Adrenal gland (tissue), 12 donors: ENCODE data around the gene MAD2L1. TPM values are rescaled to one million over a fixed set of nuclear protein-coding genes. Genes with fewer than 3 reads are reported as not detected.
"Not testable (repeated sequence)": the region's sequence is repeated elsewhere in the genome, so short reads cannot be mapped to it uniquely, and the experiment has no call there.

Experiments
- DNase-seq, 7 donors: peaks; one replicate each; pipeline ENCODE4 v3.0.0-alpha.2; 2019 to 2020
- H3K27ac ChIP-seq, 5 donors: fragments of 200-600 bp; sonication (generic) in 4 of 5; 1 replicate in 3 of 5; 2 replicates in 2 of 5; pipeline versions ENCODE4 v1.5.1 to v1.8.0; 2016 to 2020; ENCODE audit warnings: mild to moderate bottlenecking in 1 of 5
- H3K27me3 ChIP-seq: fragments of 200-600 bp; 2 replicates; pipeline ENCODE4 v1.8.0; 2021
- H3K36me3 ChIP-seq, 2 donors: fragments of 200-600 bp; replicated peaks in 1 of 2; 1 replicate in 1 of 2; 2 replicates in 1 of 2; pipeline versions ENCODE4 v1.5.1 to v1.8.0; 2018 to 2022
- H3K4me1 ChIP-seq, 2 donors: fragments of 200-600 bp; replicated peaks in 1 of 2; 1 replicate in 1 of 2; 2 replicates in 1 of 2; pipeline versions ENCODE4 v1.5.1 to v1.8.0; 2018 to 2021
- H3K4me3 ChIP-seq, 4 donors: fragments of 200-600 bp; sonication (generic) in 3 of 4; one replicate each; pipeline ENCODE4 v1.5.1; 2016 to 2018
- H3K9me3 ChIP-seq, 3 donors: fragments of 200-600 bp; sonication (generic) in 1 of 3; replicated peaks in 1 of 3; 1 replicate in 2 of 3; 2 replicates in 1 of 3; pipeline versions ENCODE4 v1.5.1 to v1.8.0; 2016 to 2021
- CTCF ChIP-seq, 6 experiments: fragments of 450-650 bp in 4 of 6; fragments of 200-600 bp in 2 of 6; sonication (generic) in 1 of 6; IDR thresholded peaks; 1 replicate in 5 of 6; 2 replicates in 1 of 6; pipeline versions ENCODE4 v1.5.1 to v1.8.0; 2016 to 2021; ENCODE audit warnings: antibody characterized with exemption in 6 of 6, mild to moderate bottlenecking in 2 of 6, moderate library complexity in 1 of 6
- POLR2A ChIP-seq, 2 donors: fragments of 450-650 bp; IDR thresholded peaks; one replicate each; pipeline ENCODE4 v1.6.1; 2017; ENCODE audit warnings: antibody characterized with exemption in 2 of 2, mild to moderate bottlenecking in 2 of 2, moderate library complexity in 1 of 2
- WGBS, 4 donors: extraction: QIAGEN DNeasy Blood & Tissue Kit in 2 of 4; methylation state at CpG; one replicate each; pipeline versions ENCODE4 v1.1.5 to v1.1.7; 2013 to 2017; 5-methylcytosine and 5-hydroxymethylcytosine counted together
- intact Hi-C, 2 donors: fragments of 100-400 bp; cut with DNase I; formaldehyde crosslinking; loops; one replicate each; pipeline versions ENCODE4 v1.14.1 to v1.15.0; 2022 to 2023
- polyA plus RNA-seq, 3 donors: library from polyadenylated mRNA; stranded (reverse); fragments of 200-250 nt in 2 of 3; fragments of 350-450 nt in 1 of 3; fragmentation: Illumina TruSeq in 1 of 3; extraction: RNeasy Lipid Tissue Mini Kit (QIAGEN cat#74804) in 1 of 3; gene quantifications; one replicate each; pipeline ENCODE4 v1.2.3, GENCODE V29; 2013 to 2014
- total RNA-seq, 9 donors: library from RNA; depleted of rRNA in 4 of 9; stranded (reverse); fragments of >200 nt in 4 of 9; fragments of 120-200 nt in 1 of 9; fragmentation: NEBNext Ultra II Directional in 1 of 9; extraction: Animal tissue kit (Norgen Biotek cat#: 25700) in 1 of 9; gene quantifications; one replicate each; pipeline versions ENCODE4 v1.1.0 to v1.2.4, GENCODE V29; 2013 to 2023
- donor health status: healthy with polysubstance abuse.
- donor health status: Bipolar disorder and iron deficiency.
- donor health status: DM: yes; HTN: yes; CAD: no.
- donor health status: DM: no; HTN: no; CAD: no.
- donor health status: DM: no; HTN: no; CAD: no.
- donor health status: DM: yes; HTN: yes; CAD: no.

MAD2L1 gene
- total and polyA plus RNA-seq, 12 donors = 0.61 to 18.0 (median 2.0) TPM

- no peaks in the 10 kb centered on the region for H3K4me1 ChIP-seq
- H3K36me3 ChIP-seq = no peaks in the 10 kb centered on the region
- H3K4me3 ChIP-seq = no peak overlapping the region
- H3K27ac ChIP-seq = no peak overlapping the region
- intact Hi-C loops = no loop called here
- no peaks in the 10 kb centered on the region for H3K9me3 ChIP-seq
- TF ChIP-seq CTCF (IDR thresholded peaks at IDR 0.05) (no peak), POLR2A (IDR thresholded peaks at IDR 0.05) (no peak)
- 88 to 98% (median 92%) methylated on average over 1 of the region's 1 CpG for WGBS, 4 donors
- H3K27me3 ChIP-seq = no peaks in the 10 kb centered on the region
- no peak for DNase-seq
These were observed 38.8 kb upstream of the MAD2L1 start for GRCh38 chr4:120105472-120105871.

GRCh38 chr4:120096508-120097297 is 30.1 kb upstream of the MAD2L1 start:
- intact Hi-C loops = no loop called here
- no peak overlapping the region for H3K27ac ChIP-seq
- no peaks in the 10 kb centered on the region for H3K4me1 ChIP-seq
- WGBS, 4 donors = 79 to 88% (median 86%) methylated on average over 2 of the region's 2 CpGs
- no peak overlapping the region for H3K4me3 ChIP-seq
- no peaks in the 10 kb centered on the region for H3K27me3 ChIP-seq
- no peaks in the 10 kb centered on the region for H3K36me3 ChIP-seq
- TF ChIP-seq POLR2A (IDR thresholded peaks at IDR 0.05) = no peak
- TF ChIP-seq CTCF (IDR thresholded peaks at IDR 0.05) = no peak
- no peak for DNase-seq
- H3K9me3 ChIP-seq = no peaks in the 10 kb centered on the region

GRCh38 chr4:120088507-120088906 is 21.9 kb upstream of the MAD2L1 start:
- TF ChIP-seq POLR2A (IDR thresholded peaks at IDR 0.05) (no peak), CTCF (IDR thresholded peaks at IDR 0.05) (no peak)
- Histone ChIP-seq H3K9me3 (no peaks in the 10 kb centered on the region), H3K4me1 (no peaks in the 10 kb centered on the region), H3K27me3 (no peaks in the 10 kb centered on the region), H3K4me3 (no peak overlapping the region), H3K36me3 (no peaks in the 10 kb centered on the region), H3K27ac (no peak overlapping the region)
- no peak for DNase-seq
- intact Hi-C loops = no loop called here
- WGBS, 4 donors = 72 to 91% (median 82%) methylated on average over 2 of the region's 2 CpGs

GRCh38 chr4:120088066-120088465 is 21.4 kb upstream of the MAD2L1 start:
- WGBS, 4 donors = 55 to 88% (median 65%) methylated on average over 1 of the region's 1 CpG

GRCh38 chr4:120085705-120086104 is 19.1 kb upstream of the MAD2L1 start:
- H3K4me1 ChIP-seq = no peaks in the 10 kb centered on the region
- H3K27ac ChIP-seq = no peak overlapping the region
- intact Hi-C loops = no loop called here
- H3K36me3 ChIP-seq = no peaks in the 10 kb centered on the region
- TF ChIP-seq POLR2A (IDR thresholded peaks at IDR 0.05) = no peak
- TF ChIP-seq CTCF (IDR thresholded peaks at IDR 0.05) = no peak
- H3K27me3 ChIP-seq = no peaks in the 10 kb centered on the region
- no peak for DNase-seq
- H3K9me3 ChIP-seq = no peaks in the 10 kb centered on the region
- no peak overlapping the region for H3K4me3 ChIP-seq

More at GRCh38 chr4:120088066-120088465, 21.4 kb upstream of the MAD2L1 start:
- H3K36me3 ChIP-seq, H3K4me1 ChIP-seq, H3K27ac ChIP-seq, DNase-seq, H3K4me3 ChIP-seq, intact Hi-C loops, H3K9me3 ChIP-seq, H3K27me3 ChIP-seq: not testable (repeated sequence)
